Putamen (tissue), 1 donor: ENCODE data around the gene CDKN2B.
"Not testable (repeated sequence)": the region's sequence is repeated elsewhere in the genome, so short reads cannot be mapped to it uniquely, and the experiment has no call there.

Experiments
- DNase-seq: peaks from one replicate; pipeline ENCODE4 v3.0.0-alpha.2; 2016; ENCODE audit warnings: low spot score

The CDKN2B gene

DNA sequence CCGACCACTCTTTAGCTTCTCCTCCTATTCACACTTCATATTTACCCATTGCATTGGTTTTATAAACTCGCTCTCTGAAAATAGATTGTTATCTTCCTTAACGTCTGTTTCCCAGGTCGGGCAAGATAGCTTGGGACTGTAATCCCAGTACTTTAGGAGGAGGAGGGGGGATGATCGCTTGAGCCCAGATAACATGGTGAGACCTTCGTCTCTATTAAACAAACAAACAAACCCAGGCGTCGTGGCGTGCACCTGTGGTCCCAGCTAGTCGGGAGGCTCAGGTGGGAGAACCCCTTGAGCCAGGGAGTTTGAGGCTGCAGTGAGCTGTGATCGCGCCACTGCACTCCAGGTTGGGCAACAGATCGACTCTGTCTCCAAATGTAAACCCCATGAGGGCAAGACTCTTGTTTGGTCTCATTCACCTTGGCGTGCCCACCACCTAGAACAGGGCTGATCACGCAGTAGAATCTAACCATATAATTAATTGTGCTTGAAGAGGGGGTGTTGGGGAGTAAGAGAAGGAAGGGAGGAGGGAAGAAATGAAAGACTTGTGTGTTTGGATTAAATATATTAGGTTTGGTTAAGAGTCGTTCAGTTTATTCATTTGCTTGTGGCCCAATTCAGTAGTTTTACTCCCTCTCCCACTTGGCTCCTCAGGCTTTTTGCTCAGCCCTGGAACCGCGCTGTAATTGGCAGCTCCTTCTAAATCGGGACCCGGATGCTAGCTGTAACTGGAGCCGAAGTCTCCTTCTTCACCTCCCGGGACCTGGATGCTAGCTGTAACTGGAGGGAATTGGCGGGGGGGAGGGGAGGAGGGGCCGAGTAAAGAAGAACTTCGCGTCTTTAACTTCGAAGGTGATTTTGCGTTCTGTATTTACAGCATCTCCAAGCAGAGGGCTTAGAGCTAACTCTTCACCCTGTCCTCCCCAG lies 39.8 kb downstream of the CDKN2B start:
- DNase-seq, result no peak

DNA sequence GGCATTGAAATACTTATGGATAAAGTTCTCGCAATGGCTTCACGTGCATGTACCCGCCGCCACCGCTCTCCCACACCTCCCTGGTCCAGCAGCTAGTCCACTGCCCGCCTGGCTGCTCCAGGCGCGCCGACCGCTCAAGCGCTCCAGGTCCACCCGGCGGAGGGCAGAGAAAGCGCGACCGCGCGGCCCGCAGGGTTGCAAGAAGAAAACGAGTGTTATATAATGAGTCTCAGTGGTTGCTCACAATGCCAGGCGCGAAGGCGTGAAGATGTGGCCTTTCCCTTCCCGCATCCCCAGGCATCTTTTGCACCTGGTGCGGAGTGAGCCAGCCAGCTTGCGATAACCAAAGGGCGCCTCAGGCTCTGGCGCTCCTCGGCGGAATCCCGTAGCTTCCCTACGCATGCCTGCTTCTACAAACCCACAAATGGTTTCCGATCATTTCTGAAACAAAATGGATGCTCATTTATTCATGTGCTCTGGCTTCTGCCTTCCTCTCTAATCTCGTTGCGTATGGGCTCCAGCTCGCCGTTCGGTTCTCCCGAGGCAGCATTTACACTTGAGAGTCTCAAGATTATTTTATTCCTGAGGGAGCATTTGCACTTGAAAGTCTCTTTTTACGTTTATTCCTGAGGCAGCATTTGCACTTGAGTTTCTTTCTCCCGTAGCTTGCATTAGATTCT lies 40.6 kb downstream of the CDKN2B start:
- DNase-seq, result no peak

DNA sequence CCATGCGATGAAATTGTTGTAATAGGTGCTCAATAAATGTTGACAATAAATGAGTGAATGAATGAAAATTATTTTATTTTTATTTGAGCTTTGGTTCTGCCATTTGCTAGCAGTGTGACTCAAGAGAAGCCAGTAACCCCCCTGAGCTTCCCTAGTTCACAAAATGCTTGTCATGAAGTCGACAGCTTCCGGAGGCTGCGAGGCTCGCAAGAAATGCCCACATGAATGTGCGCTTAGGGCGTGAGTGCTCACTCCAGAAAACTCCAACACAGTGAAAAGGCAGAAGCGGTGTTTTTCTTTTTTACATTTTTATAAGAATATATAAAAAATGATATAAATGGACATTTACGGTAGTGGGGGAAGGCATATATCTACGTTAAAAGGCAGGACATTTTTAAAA lies 41.4 kb downstream of the CDKN2B start:
- DNase-seq, result no peak

DNA sequence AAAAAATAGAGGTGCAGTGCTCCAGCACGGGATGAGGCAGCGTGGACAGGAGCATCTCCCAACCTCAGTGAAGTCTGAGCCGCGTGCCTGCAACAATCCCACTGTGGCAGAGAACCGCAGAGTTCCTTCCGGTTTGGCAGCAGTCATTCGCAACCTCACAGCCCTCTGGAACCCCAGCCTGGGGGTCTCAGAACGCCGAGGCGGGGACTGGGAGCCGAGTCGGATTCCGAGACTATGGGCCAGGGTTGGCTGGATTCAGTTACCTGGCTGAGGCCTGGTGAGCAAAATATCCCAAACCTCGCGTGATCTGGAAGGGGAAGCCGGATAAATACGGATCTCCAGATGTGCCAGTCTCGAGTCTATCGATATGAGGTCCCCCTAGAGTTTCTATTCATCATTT lies 41.9 kb downstream of the CDKN2B start:
- no peak for DNase-seq

- DNase-seq, result no peak
Measured at GRCh38 chr9:21966140-21966851, 42.8 kb downstream of the CDKN2B start.

- DNase-seq, result no peak
Measured at GRCh38 chr9:21965401-21965951, 43.6 kb downstream of the CDKN2B start.

GRCh38 chr9:21964925-21965385 lies 44.1 kb downstream of the CDKN2B start:
- DNase-seq, result no peak

DNA sequence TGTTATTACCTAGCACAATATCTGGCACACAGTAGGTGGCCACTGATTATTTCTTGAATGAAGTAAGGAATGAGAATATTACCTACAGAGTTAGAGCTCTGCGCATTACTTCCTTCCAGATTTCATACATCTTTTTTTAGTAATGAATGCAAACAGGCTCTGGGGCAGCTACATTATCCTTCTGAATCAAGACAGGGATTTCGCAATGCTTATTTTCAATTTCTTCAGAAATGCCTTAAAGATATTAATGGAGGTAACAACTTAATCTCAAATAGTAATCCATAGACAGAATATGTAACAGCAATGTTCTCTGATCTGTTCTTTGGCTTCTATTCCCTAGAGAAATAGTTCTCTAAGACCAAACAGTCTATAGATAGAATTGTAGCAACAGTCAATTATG lies 47.5 kb downstream of the CDKN2B start:
- no peak for DNase-seq

GRCh38 chr9:21959268-21959667 lies 49.8 kb downstream of the CDKN2B start:
- not testable (repeated sequence) for DNase-seq

DNA sequence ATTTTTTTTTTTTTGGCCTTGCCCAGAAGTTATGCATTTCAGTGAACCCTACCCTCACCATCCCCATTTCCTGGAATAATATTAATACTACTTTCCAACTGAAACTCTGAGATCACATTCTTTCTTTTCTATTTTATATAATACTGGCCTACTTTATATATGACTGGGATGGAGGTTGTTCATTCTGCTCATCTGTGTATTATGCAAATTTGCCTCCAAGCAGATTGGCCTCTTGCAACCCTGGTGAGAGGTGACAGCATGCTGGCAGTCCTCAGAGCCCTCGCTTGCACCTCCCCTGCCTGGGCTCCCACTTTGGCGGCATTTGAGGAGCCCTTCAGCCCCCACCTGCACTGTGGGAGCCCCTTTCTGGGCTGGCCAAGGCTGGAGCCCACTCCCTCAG lies 50.3 kb downstream of the CDKN2B start:
- no peak for DNase-seq
